Right renal cortex interstitium (tissue), 3 donors: Measurements from ENCODE around the gene SNX8. TPM values are rescaled to one million over a fixed set of nuclear protein-coding genes. Genes with fewer than 3 reads are reported as not detected.
A peak's percentile ranks its signal among the peaks of the same experiment; 100 is the strongest.

Source experiments
- DNase-seq, 3 donors: peaks; one replicate each; pipeline ENCODE4 v3.0.0-alpha.2; 2013; ENCODE audit warnings: low read depth in 3 of 3, low spot score in 2 of 3
- polyA plus RNA-seq, 3 donors: library from polyadenylated mRNA; unstranded; fragments of 120-200 nt; gene quantifications; one replicate each; pipeline ENCODE4 v1.2.1, GENCODE V29; 2013; ENCODE audit not compliant: insufficient read length in 3 of 3

Gene SNX8
- polyA plus RNA-seq, 3 donors = 37.1 to 44.0 (median 37.6) TPM

DNA sequence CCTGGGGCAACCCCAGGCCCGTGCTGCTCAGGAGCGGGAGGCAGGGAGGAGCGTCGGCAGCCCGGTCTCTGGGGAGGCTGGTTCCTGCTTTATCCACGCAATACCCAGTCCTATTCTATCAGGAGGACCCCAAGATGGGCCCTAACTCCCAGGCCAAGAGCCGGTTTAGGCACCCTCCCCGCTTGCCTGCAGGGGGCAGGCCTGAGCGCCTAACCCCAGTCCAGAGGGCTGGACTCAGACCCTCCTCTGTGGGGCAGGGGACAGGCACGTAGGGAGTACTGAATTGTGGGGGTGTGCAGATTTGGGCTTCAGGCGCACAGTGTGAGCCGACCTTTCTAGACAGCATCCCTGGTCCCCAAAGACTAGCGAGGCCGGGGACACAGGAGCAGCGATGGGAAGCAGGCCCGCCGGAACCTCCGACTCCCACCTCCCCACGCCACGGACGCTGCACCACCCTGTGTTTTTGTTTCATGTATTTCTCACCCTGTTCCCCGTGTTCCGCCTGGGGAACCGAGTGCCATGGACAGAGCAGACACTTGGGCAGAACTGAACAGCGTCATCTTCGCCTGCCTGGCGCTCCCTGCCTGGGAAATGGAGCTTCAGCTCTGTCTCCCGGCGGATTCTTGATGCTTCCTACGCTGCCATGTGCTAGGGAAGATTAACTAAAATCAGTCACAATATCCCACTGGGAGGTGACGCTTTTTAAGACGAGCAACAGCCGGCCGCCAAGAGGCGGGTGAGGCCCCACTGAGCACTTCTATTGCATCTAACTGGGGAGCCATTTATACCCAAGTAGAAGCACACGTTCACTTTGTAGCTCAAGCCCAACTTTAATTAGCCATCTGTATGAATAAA lies 66.9 kb downstream of the SNX8 start:
- no peak for DNase-seq

DNA sequence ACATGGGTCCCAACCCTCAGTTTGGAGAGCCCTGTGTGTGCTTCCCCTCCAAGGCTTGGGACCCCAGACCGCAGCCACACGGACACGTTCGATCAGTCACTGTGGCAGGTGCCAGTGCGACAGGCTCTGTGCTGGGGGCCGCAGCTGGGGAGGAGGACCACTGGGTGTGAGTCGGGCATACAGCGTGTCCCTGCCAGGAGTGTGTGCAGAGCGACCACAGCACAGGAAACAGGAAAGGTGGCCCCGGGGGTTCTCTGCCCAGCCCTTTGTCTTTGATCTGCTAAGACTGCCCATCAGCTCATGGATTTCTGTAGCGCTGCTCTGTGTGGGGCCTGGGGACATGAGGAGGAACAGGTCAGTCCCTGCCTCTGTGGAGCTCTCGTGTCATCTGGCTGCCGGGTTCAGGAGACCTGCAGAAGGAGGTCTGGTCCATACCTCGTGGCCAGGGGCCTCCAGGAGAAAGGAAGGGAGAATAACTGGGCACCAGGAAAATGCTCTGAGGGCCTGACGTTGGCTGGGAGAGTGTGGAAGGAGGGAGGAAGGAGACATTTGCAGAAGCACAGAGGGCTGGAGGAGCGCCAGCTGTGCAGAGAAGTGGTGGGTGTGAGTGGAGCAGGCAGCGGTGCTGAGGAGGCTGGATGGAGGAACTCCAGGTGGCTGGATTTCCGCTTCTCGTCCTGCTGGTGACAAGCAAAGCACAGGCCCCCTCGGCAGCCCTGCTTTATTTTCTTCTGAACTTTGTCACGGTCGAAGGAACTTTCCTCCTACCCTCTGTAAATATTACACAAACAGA lies 68.2 kb downstream of the SNX8 start:
- DNase-seq = no peak

DNA sequence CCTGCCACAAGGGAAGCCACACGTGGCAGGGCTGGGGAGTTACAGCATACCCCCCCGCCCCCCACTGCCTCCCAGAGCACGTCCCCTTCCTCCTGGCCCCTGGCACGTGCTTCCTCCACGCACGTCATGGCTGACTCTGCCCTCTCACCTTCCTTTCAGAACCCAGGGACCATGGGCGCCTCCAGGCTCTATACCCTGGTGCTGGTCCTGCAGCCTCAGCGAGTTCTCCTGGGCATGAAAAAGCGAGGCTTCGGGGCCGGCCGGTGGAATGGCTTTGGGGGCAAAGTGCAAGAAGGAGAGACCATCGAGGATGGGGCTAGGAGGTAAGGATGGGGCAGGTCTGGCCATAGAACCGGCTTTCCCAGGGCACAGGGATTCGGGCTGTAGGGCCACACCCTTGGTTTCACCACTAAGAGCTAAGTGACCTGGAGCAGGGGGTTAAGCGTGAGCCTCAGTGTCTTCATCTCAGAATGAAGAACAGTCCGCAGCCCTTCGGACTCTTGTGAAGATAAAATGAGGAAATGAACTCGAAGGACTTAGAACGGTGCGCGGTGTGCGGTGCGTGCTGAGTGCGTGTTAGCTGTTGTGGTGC lies 69.7 kb downstream of the SNX8 start:
- no peak for DNase-seq

DNA sequence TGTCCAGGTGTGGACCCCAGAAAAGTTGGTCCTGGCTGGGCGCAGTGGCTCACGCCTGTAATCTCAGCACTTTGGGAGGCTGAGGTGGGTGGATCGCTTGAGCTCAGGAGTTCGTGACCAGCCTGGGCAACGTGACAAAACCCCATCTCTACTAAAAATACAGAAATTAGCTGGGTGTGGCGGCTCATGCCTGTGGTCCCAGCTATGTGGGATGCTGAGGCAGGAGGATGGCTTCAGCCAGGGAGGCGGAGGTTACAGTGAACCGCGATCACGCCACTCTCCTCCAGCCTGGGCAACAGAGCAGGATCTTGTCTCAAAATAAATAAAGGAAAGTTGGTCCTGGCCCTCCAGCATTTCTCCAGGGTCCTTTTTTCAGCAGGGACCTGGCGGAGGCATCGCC lies 70.8 kb downstream of the SNX8 start:
- DNase-seq = no peak

DNA sequence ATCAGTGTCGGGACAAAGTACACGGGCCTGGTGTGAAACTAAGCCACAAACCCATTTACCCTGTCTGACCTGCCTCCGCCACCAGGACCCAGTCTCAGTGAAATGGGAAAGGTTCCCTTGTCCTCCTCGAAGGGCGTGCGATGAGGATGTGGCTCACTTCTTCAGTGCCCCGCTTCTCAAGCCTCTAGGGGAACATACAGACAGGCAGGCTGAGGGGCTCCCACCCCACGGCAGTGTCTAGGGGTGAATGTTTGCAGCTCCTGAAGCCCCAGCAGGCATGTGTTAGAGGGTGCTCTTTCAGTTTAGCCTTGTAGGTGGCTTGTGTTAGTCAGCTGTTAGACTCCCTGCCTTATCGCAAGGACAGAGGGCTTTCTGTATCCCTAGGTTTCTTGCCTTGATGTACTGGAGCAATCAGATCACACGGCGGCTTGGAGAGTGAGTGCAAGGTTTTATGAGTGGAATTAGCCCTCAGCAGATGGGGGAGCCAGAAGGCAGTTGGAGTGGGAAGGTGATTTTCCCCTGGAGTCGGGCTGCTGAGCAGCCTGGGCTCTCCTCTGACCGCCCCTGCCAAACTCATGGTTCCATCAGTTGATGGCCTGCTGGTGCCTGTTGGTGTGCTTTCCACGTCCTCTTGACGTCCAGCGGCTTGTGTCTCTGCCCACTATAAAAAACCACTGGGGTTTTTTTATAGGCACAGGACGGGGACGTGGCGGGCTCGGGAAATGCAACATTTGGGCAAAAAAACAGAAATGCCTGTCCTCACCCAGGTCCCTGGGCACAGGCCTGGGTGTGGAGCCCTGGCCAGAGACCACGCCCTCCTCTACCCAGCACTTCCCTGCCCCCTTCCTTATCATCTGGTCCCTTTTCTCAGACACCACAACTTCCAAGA lies 71.5 kb downstream of the SNX8 start:
- DNase-seq = no peak

DNA sequence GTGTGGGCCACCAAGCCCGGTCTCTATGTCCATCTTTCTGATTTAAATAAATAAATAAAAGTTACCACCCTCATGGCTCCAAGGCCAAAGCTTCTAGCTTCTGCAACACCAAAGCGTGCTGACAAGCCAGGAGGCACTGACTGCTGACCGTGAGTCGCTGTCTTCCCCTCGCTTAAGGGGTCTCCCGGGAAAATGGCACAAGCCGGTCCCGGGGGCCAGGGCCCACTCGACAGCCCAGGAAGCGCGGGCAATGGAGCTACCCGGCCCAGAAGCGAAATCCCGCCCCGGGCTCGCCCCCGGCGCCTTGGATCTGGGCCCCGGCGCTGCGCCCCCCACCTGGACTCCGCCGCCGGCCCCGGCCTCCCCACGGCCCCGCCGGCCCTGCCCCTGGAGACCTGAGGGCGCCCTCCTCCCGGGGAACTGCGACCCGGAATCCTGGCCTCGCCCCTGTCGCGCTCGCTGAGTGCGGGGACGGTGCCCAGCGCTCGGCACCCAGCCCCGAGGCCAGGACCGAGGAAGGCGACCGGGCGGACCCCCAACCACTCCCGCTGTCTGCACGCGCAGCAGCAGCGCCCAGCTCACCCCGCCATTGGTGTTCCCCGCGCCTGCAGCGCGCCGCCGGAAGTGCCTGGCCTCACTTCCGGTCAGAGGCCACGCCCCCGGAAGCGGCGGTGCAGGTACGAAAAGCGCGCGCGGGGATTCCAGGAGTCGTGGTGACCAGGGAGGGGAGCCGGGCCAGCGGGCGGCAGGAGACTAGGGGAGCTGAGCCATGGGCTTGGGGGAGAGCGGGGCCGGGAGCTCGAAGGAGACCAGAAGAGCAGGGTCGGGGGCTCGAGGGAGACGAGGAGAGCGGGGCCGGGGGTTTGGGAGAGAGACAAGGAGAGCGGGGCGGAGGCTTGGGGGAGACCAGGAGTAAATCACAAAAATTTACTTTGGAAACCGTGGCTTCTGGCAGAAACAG lies 72.4 kb downstream of the SNX8 start, which contains the start of the genes MRM2 and NUDT1:
Gene MRM2, minus strand, starts transcription at position 626 of the 961 bp plus-strand sequence. Its CDS starts 36 bp downstream, at position 590.
Gene NUDT1, plus strand, starts transcription at position 647 of the 961 bp plus-strand sequence. CDS start 2,349 bp downstream, outside the sequence.
- DNase-seq = peak; percentile 43 to 76 (median 60)

DNA sequence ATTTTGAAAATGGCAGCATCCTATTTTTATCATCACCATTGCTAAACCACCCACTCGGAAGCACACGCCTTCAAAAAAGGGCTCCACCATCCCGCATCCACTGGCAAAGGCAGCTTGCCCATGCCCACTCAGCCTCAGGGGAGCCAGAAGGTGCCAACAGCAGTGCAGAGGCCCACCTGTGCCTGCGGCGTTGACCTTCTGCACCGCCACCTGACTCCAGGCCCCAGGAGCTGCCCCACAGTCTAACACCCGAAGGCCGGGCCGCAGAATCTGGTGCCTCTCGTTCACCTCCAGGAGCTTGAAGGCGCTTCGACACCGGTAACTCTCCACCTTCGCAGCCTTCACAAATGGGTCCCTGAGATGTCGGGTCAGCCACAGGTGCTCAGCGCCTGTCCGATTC lies 75.0 kb downstream of the SNX8 start:
- no peak for DNase-seq

DNA sequence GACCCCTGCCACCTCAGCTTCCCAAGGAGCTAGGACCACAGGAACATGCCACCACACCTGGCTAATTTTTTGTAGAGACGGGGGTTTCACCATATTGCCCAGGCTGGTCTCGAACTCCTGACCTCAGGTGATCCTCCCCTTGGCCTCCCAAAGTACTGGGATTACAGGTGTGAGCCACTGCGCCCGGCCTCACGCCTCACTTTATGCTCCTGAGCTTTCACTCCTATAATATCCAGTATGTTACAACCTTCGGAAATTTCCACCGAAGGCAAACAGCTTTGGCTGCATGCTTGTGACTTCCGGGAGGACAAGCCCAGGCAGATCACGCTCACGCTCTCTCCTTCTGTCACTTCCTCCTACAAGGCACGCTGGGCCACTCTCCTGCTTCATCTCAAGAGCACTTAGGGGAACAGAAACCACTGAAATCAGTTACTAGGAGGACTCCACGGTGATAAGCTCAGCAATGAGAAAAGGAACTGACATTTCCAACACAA lies 77.1 kb downstream of the SNX8 start:
- DNase-seq = no peak

DNA sequence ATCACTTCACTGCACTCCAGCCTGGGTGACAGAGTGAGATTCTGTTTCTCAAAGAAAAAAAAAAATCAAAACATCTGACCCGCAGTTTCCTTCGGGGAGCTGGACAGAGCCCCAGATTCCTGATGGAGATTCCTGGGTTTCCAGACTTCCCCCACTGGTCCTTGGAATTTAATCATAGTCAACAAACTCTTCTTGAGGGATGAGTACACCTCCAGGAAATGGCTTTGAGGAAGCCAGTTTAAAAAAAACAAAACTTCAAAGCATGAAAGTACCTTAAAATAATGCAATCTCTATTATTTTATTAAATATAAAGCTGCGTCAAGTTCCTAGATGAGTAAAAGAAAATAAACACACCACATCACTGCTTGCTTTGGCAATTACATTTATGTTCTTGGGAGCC lies 80.3 kb downstream of the SNX8 start:
- DNase-seq = no peak

DNA sequence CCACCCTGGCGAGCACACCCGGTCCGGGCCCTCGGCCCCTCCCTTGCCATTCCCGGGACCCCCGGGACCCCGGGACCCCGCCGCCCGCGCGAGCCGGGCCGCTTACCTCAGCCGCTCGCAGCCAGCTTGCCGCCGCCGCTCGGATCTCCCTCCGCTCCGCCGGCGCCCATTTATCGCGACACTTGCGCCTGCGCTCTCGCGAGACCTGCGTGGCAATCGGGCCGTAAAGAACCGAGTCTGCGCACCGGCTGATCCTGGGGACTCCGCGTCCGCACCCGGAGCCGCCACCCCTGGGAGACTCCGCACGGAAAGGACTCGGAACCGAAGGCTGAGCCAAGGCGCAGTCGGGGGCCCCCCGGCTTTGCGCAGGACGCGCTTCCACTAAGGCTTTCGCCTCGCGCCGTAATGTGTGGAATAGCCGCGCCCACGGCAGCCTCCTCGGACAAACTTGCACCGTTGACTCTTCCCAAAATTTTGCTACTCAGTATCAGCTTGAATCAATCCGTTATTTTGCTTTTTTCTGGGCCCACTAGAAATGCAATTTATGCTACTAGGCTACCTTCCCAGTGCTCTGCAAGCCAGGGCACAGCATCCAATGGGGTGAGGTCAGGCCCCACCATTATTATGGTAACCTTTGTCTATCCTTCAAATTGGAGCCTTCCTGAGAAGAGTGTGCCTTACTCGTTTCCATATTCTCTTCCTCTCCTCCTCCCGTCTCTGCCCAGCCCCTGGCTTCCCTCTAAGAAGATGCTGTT lies 81.3 kb downstream of the SNX8 start, which contains the start of gene MAD1L1:
Gene MAD1L1, minus strand, starts transcription at position 180 of the 755 bp plus-strand sequence. CDS start 2,812 bp downstream, outside the sequence.
- peak; percentile 57 to 85 (median 79) for DNase-seq

DNA sequence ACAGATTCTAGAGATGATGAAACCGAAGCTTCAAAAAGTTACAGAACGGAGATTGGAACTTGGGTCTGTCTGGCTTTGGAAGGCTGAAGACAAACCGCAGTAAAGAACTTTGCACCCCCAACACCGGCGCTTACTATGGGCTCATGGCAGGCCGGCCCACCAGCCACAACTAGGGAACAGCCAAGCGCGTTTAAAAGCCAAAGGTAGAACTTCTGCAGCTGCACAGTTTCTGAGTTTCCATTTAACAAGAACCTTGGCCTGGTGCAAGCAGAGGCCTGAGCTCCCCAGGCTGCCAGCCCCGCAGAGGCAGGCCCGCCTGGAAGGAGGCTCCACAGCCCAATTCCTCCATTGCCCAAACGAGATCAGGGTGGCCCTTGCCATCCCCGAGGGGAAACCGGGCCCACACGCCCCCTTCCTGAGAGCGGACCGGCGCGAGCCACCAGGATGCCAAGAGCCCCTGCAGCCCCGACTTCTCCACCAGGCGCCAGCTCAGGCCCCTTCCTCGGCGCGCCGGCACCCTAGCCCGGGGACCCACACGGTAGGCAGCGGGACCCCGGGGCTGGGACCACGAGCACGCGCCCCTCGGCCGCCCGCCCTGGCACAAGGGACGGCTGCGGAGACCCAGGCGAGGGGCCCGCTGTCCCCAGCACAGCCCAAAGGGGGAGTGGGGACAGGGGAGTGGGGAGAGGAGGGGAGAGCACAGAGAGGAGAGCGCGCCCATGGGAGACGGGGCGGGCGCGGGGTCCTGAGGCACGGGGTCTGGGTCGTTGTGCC lies 82.1 kb downstream of the SNX8 start:
- DNase-seq = no peak

DNA sequence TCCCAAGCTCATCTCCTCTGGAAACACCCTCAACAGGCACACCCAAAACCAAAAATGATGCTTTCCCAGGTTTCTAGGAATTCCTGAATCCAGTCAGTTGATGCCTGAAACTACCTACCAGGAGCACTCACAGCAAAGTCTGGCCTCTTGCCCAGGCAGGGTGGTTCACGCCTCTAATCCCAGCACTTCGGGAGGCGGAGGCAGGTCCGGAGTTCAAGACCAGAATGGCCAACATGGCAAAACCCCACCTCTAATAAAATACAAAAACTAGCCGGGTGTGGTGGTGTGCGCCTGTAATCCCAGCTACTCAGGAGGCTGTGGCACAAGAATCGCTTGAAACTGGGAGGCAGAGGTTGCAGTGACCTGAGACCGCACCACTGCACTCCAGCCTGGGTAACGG lies 83.4 kb downstream of the SNX8 start:
- no peak for DNase-seq

DNA sequence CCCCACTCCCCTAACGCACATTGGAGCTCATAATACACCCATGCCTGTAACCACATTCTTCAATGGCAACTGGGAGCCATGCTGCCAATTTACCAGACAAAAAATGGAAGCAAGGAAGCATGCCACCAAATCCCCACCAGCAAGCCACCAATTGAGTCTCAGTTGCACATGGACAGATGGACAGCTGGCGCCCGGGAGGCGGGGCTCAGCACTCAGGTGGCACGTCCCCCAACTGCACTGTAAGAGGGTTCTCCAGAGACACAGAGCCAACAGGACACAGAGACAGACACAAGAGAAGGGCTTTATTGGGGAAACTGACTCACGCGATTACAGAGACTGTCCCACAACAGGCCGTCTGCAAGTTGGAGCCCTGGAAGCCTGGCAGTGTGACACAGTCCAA lies 84.0 kb downstream of the SNX8 start:
- no peak for DNase-seq

DNA sequence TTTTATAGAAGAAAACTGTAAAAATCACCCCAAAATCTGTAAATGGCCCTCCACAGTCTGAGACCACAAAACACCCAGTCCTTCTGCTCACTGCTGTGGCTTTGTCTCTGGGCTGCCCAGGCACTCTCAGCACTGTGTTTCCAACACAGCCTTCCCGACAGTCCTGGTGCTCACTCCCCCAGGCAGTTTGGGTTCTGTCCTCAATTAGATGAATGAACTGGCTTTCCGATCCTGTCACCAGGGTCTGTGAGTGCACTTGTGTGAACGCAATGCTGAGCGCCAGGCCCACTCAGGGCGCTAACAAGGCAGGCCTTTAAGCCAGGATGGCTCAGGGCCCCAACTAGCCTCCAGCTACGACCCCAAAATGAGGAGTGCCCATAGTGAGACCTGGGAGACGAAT lies 84.8 kb downstream of the SNX8 start:
- DNase-seq = no peak

DNA sequence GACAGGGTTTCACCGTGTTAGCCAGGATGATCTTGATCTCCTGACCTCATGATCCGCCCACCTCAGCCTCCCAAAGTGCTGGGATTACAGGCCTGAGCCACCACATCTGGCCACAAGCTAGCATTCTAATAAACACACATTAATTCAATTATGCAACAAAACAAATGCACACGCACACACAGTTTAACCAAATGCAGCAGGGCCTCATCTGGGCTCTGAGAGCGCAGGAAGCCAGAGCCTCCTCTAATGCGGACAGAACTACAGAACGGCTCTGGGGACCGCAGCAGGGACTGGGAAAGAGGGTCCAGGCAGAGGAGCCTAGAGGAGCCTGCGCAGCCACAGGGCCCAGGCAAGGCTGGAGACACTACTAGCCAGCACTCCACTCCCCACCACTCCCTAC lies 85.3 kb downstream of the SNX8 start:
- no peak for DNase-seq

DNA sequence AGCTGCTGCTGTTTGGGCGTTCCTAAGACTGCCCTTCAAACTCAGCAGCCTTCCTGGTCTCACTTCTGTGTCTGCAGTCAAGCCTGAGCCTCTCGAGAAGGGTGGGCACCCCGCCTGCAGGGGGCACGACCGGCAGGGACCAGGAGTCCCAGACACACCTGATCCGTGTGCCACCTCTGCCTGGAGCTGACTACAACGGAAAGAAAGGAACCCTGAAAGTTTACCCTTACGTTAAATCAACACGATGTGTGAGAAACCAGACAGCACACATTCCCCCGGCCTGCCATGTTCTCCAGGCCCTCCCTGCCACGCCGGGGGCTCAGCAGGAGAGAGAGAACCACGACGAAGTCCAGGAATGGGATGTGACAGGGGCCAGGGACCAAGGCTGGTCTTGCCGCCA lies 86.5 kb downstream of the SNX8 start:
- DNase-seq = no peak

DNA sequence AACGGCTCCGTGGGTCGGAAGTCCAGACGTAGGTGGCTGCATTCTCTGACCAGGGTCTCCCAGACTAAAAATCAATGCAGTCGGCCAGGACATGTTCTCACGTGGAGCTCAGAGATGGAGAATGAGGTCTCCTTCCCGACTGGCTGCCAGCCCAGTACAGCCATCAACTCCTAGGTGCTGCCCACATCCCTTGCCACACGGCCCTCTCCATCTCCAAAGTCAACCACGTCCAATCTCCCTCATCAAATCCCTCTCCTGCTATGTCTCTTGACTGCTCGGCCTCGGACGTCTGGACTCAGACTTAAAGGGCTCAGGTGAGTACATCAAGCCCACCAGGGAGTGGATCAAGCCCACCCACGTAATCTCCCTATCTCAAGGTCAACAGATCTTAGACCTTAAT lies 88.4 kb downstream of the SNX8 start:
- no peak for DNase-seq
